H1 (cell line): Measurements from ENCODE around the gene S100A4. TPM values are rescaled to one million over a fixed set of nuclear protein-coding genes. Genes with fewer than 3 reads are reported as not detected.

Experiments
- BACH1 ChIP-seq: IDR thresholded peaks from 2 replicates; pipeline ENCODE4 v1.6.1; 2012; ENCODE audit warnings: low read length, improper control_type of control experiment
- BCL11A ChIP-seq, 2 experiments: IDR thresholded peaks; one replicate each; pipeline ENCODE4 v1.6.1; 2011; ENCODE audit warnings: low read depth in 2 of 2, low read length in 2 of 2, mild to moderate bottlenecking in 2 of 2
- BRCA1 ChIP-seq: IDR thresholded peaks from 2 replicates; pipeline ENCODE4 v1.6.1; 2012; ENCODE audit warnings: low read depth, low read length, improper control_type of control experiment
- CBX5 ChIP-seq: fragments of 300-800, 300-1000 bp; sonication (generic); IDR thresholded peaks from 2 replicates; pipeline ENCODE4 v1.7.1; 2016; ENCODE audit warnings: antibody characterized with exemption, low read length, low read depth
- CEBPB ChIP-seq: IDR thresholded peaks from 2 replicates; pipeline ENCODE4 v1.6.1; 2012; ENCODE audit warnings: low read depth, low read length
- CHD2 ChIP-seq: IDR thresholded peaks from 2 replicates; pipeline ENCODE4 v1.6.1; 2012; ENCODE audit warnings: low read length, improper control_type of control experiment
- CREB1 ChIP-seq: IDR thresholded peaks from 2 replicates; pipeline ENCODE4 v1.6.1; 2012; ENCODE audit warnings: inconsistent platforms
- EGR1 ChIP-seq: IDR thresholded peaks from 2 replicates; pipeline ENCODE4 v1.6.1; 2011; ENCODE audit warnings: low read depth, low read length, borderline replicate concordance
- EP300 ChIP-seq, 2 experiments: IDR thresholded peaks; 1 replicate in 1 of 2; 2 replicates in 1 of 2; pipeline ENCODE4 v1.6.1; 2011 to 2012; ENCODE audit warnings: low read depth in 2 of 2, low read length in 2 of 2, mild to moderate bottlenecking in 2 of 2, borderline replicate concordance in 1 of 2, inconsistent platforms in 1 of 2, moderate library complexity in 1 of 2
- HDAC6 ChIP-seq: IDR thresholded peaks from one replicate; pipeline ENCODE4 v1.7.1; 2012; ENCODE audit warnings: low read depth, mild to moderate bottlenecking, inconsistent platforms, low read length, moderate library complexity
- KDM1A ChIP-seq: fragments of 200-600, 300-600 bp; sonication (generic); IDR thresholded peaks from 2 replicates; pipeline ENCODE4 v1.7.1; 2016; ENCODE audit warnings: mild to moderate bottlenecking, low read length, borderline replicate concordance
- KDM4A ChIP-seq: IDR thresholded peaks from one replicate; pipeline ENCODE4 v1.7.1; 2012; ENCODE audit warnings: low read depth, mild to moderate bottlenecking, moderate library complexity, low read length, inconsistent platforms; ENCODE audit not compliant: severe bottlenecking
- NANOG ChIP-seq: IDR thresholded peaks from 2 replicates; pipeline ENCODE4 v1.6.1; 2011; ENCODE audit warnings: low read length, low read depth, mild to moderate bottlenecking, inconsistent platforms; ENCODE audit not compliant: insufficient read depth, poor library complexity, severe bottlenecking
- NRF1 ChIP-seq: IDR thresholded peaks from 2 replicates; pipeline ENCODE4 v1.6.1; 2011; ENCODE audit warnings: mild to moderate bottlenecking, low read depth, low read length, improper control_type of control experiment
- POLR2A ChIP-seq, 2 experiments: IDR thresholded peaks; 1 replicate in 1 of 2; 2 replicates in 1 of 2; pipeline ENCODE4 v1.6.1; 2011; ENCODE audit warnings: low read depth in 2 of 2, low read length in 2 of 2, mild to moderate bottlenecking in 2 of 2; ENCODE audit errors: control extremely low read depth in 1 of 2
- RBBP5 ChIP-seq: IDR thresholded peaks from 2 replicates; pipeline ENCODE4 v1.7.1; 2012; ENCODE audit warnings: low read depth, mild to moderate bottlenecking, inconsistent platforms, low read length, moderate library complexity, borderline replicate concordance
- SAP30 ChIP-seq: fragments of 300-600 bp; sonication (generic); IDR thresholded peaks from 2 replicates; pipeline ENCODE4 v1.7.1; 2012; ENCODE audit warnings: low read length, moderate library complexity, mild to moderate bottlenecking, inconsistent platforms; ENCODE audit not compliant: insufficient read depth, insufficient replicate concordance
- SIRT6 ChIP-seq: IDR thresholded peaks from one replicate; pipeline ENCODE4 v1.7.1; 2012; ENCODE audit warnings: low read length, inconsistent platforms
- SRF ChIP-seq: IDR thresholded peaks from 2 replicates; pipeline ENCODE4 v1.6.1; 2011; ENCODE audit warnings: mild to moderate bottlenecking, low read depth, low read length, moderate library complexity
- TAF7 ChIP-seq: optimal IDR thresholded peaks from 2 replicates; pipeline ENCODE3; 2011; ENCODE audit warnings: low read depth, mild to moderate bottlenecking, inconsistent platforms, low read length, moderate library complexity, borderline replicate concordance
- TBP ChIP-seq: IDR thresholded peaks from 2 replicates; pipeline ENCODE4 v1.6.1; 2011; ENCODE audit warnings: low read depth, low read length, improper control_type of control experiment
- TCF12 ChIP-seq: IDR thresholded peaks from 2 replicates; pipeline ENCODE4 v1.6.1; 2011; ENCODE audit warnings: low read depth, mild to moderate bottlenecking, low read length
- YY1 ChIP-seq: IDR thresholded peaks from 2 replicates; pipeline ENCODE4 v1.6.1; 2011; ENCODE audit warnings: low read depth, mild to moderate bottlenecking, low read length
- ZNF274 ChIP-seq: IDR thresholded peaks from 2 replicates; pipeline ENCODE4 v1.7.0; 2012; ENCODE audit warnings: low read length, borderline replicate concordance; ENCODE audit errors: extremely low read depth
- polyA plus RNA-seq, 7 experiments: library from polyadenylated mRNA; depleted of rRNA in 3 of 7; stranded (reverse) in 5 of 7; unstranded in 2 of 7; fragments of >200 nt in 5 of 7; fragments of 200-250 nt in 2 of 7; gene quantifications; 1 replicate in 5 of 7; 2 replicates in 1 of 7; 4 replicates in 1 of 7; pipeline versions ENCODE4 v1.2.1 to v1.2.3, GENCODE V29; 2011 to 2013; ENCODE audit warnings: missing spikeins in 2 of 7, mixed read lengths in 2 of 7
- total RNA-seq: library from RNA; stranded (reverse); fragmentation: NEBNext Ultra II Directional; extraction: Animal tissue kit (Norgen Biotek cat#: 25700); gene quantifications from 2 replicates; pipeline ENCODE4 v1.2.1, GENCODE V29; 2021
- TF ChIP-seq, protein P1 (sequence below): IDR thresholded peaks from 2 replicates; pipeline ENCODE4 v1.6.1; 2011; ENCODE audit warnings: low read length, improper control_type of control experiment
- TF ChIP-seq, protein P2 (sequence below): IDR thresholded peaks from 2 replicates; pipeline ENCODE4 v1.6.1; 2012; ENCODE audit warnings: inconsistent platforms

S100A4 gene
- total and polyA plus RNA-seq, 2 of the 8 experiments (the other 6 are each of a cell fraction or from before 2014, with no cell fraction given) = 36.3 to 85.4 TPM

GRCh38 chr1:153494976-153495535, 50.5 kb downstream of the S100A4 start (continued):
- TF ChIP-seq, protein P1, sequence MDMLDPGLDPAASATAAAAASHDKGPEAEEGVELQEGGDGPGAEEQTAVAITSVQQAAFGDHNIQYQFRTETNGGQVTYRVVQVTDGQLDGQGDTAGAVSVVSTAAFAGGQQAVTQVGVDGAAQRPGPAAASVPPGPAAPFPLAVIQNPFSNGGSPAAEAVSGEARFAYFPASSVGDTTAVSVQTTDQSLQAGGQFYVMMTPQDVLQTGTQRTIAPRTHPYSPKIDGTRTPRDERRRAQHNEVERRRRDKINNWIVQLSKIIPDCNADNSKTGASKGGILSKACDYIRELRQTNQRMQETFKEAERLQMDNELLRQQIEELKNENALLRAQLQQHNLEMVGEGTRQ = no peak
- no peak for TF ChIP-seq NANOG
- no peak for TF ChIP-seq ZNF274
- no peak for TF ChIP-seq CEBPB
- no peak for TF ChIP-seq BRCA1
- TF ChIP-seq NRF1 = no peak
- no peak for TF ChIP-seq BACH1
- peak; percentile 37 for TF ChIP-seq CREB1
- peak; percentile 82 for TF ChIP-seq TAF7
- 0 out of 2 replicates have a peak, but pooled peaks have one; percentile 42 for TF ChIP-seq YY1
- TF ChIP-seq EP300 (IDR thresholded peaks at IDR 0.05; ENCODE audit: borderline replicate concordance in 1 of 2, low read depth in 2 of 2, low read length in 2 of 2) = peak in 1 of 2 experiments; percentile 66; a peak in 2 of 3 replicates
- no peak for TF ChIP-seq KDM4A
- TF ChIP-seq, protein P2, sequence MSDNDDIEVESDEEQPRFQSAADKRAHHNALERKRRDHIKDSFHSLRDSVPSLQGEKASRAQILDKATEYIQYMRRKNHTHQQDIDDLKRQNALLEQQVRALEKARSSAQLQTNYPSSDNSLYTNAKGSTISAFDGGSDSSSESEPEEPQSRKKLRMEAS = no peak
- no peak for TF ChIP-seq CBX5
- 0 out of 2 replicates have a peak, but pooled peaks have one; percentile 33 for TF ChIP-seq TBP
- peak; percentile 17; the same call in 1 of the 2 replicates for TF ChIP-seq EGR1
- TF ChIP-seq RBBP5 = no peak
- TF ChIP-seq HDAC6 = no peak
- TF ChIP-seq SAP30 = no peak
- no peak for TF ChIP-seq POLR2A (IDR thresholded peaks at IDR 0.05; ENCODE audit: control extremely low read depth in 1 of 2, low read depth in 2 of 2, low read length in 2 of 2)
- no peak for TF ChIP-seq SRF
- no peak for TF ChIP-seq TCF12
- TF ChIP-seq SIRT6 = no peak
- no peak for TF ChIP-seq KDM1A
- no peak for TF ChIP-seq BCL11A (IDR thresholded peaks at IDR 0.05; ENCODE audit: low read depth in 2 of 2, low read length in 2 of 2)
- TF ChIP-seq CHD2 = no peak
